Measurements from ENCODE around the gene PLK5.
"Not testable (repeated sequence)": the region's sequence is repeated elsewhere in the genome, so short reads cannot be mapped to it uniquely, and the experiment has no call there.

The PLK5 gene

GRCh38 chr19:1510807-1511206, 13.1 kb upstream of the PLK5 start:
- peaks cover 15% of the 10 kb centered on the region for H3K4me1 ChIP-seq (ENCODE audit: control insufficient read depth, insufficient read depth, low read length)
- H3K4me3 ChIP-seq (ENCODE audit: low read length in 2 of 2), result no peak overlapping the region
- peaks cover 30 to 53% of the 10 kb centered on the region in 2 donors for H3K27me3 ChIP-seq (ENCODE audit: control insufficient read depth in 1 of 2, insufficient read depth in 2 of 2, low read length in 2 of 2)
- peaks cover 0 to 5% of the 10 kb centered on the region in 2 donors for H3K9me3 ChIP-seq (ENCODE audit: control insufficient read depth in 2 of 2, low read length in 2 of 2)
- no peaks in the 10 kb centered on the region for H3K36me3 ChIP-seq (ENCODE audit: control insufficient read depth in 2 of 2, insufficient read depth in 2 of 2, low read length in 2 of 2)
- H3K9ac ChIP-seq (ENCODE audit: low read length in 2 of 2), result no peak overlapping the region
- H3K27ac ChIP-seq (ENCODE audit: low read length), result no peak overlapping the region

- no peak overlapping the region for H3K27ac ChIP-seq (ENCODE audit: low read length)
- H3K4me1 ChIP-seq (ENCODE audit: control insufficient read depth, insufficient read depth, low read length), result peaks cover 15% of the 10 kb centered on the region
- H3K9me3 ChIP-seq (ENCODE audit: control insufficient read depth in 2 of 2, low read length in 2 of 2), result peaks cover 0 to 5% of the 10 kb centered on the region in 2 donors
- H3K36me3 ChIP-seq (ENCODE audit: control insufficient read depth in 2 of 2, insufficient read depth in 2 of 2, low read length in 2 of 2), result no peaks in the 10 kb centered on the region
- H3K27me3 ChIP-seq (ENCODE audit: control insufficient read depth in 1 of 2, insufficient read depth in 2 of 2, low read length in 2 of 2), result peaks cover 27 to 49% of the 10 kb centered on the region in 2 donors
- H3K9ac ChIP-seq (ENCODE audit: low read length in 2 of 2), result no peak overlapping the region
- no peak overlapping the region for H3K4me3 ChIP-seq (ENCODE audit: low read length in 2 of 2)
Measured at GRCh38 chr19:1511318-1512317, 12.3 kb upstream of the PLK5 start.

DNA sequence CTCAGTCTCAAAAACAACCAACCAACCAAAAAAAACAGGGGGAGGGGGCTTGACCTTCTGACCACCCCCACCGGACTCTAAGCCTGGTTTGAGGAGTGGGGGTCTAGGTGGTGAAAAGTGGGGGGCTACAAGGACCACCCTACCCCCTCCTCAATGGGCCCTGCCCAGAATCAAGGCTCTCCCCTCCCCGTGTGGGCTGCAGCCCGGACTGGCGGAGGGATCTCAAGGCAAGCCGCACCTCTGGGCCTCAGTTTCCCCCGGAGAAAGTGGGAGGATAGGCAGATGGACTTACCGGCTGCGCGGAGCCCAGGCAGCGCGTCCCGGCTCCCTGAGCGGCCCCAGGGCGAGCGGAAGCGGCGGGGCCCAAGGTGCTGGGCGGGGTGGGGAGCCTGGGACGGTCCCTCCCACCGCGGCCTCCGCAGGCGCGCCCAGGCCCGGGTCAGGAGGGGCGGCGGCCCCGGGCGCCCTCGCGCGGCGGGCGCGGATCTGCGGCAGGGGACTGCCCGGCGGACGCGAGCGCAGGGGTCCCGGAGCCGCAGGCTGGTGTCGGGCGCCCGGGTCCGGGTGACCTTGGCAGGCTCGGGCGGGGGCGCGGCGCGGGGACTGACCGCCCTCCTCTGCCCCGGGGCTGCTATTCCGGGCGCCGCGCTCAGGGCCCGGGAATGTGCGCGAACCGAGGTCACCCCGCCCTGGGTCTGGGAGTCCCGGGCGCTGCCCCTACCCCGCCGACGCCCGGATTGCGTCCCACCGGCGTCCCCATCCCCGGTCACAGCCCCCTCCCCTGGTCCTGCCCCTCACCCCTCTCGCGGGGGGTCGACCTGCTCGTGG, 11.0 kb upstream of the PLK5 start, which contains the start of gene ADAMTSL5:
Gene ADAMTSL5, minus strand, starts transcription at position 349 of the 828 bp plus-strand sequence. CDS start 2,076 bp downstream, outside the sequence.
- Histone ChIP-seq H3K4me3 (ENCODE audit: low read length in 2 of 2) (peak within 1 kb of the TSS in 1 of 2 donors; percentile 59), H3K27ac (ENCODE audit: low read length) (no peak within 1 kb of the TSS), H3K9me3 (ENCODE audit: control insufficient read depth in 2 of 2, low read length in 2 of 2) (peaks cover 0 to 5% of the 10 kb centered on the region in 2 donors), H3K9ac (ENCODE audit: low read length in 2 of 2) (no peak within 1 kb of the TSS), H3K36me3 (ENCODE audit: control insufficient read depth in 2 of 2, insufficient read depth in 2 of 2, low read length in 2 of 2) (no peaks in the 10 kb centered on the region), H3K27me3 (ENCODE audit: control insufficient read depth in 1 of 2, insufficient read depth in 2 of 2, low read length in 2 of 2) (peaks cover 25 to 44% of the 10 kb centered on the region in 2 donors), H3K4me1 (ENCODE audit: control insufficient read depth, insufficient read depth, low read length) (peaks cover 7% of the 10 kb centered on the region)

DNA sequence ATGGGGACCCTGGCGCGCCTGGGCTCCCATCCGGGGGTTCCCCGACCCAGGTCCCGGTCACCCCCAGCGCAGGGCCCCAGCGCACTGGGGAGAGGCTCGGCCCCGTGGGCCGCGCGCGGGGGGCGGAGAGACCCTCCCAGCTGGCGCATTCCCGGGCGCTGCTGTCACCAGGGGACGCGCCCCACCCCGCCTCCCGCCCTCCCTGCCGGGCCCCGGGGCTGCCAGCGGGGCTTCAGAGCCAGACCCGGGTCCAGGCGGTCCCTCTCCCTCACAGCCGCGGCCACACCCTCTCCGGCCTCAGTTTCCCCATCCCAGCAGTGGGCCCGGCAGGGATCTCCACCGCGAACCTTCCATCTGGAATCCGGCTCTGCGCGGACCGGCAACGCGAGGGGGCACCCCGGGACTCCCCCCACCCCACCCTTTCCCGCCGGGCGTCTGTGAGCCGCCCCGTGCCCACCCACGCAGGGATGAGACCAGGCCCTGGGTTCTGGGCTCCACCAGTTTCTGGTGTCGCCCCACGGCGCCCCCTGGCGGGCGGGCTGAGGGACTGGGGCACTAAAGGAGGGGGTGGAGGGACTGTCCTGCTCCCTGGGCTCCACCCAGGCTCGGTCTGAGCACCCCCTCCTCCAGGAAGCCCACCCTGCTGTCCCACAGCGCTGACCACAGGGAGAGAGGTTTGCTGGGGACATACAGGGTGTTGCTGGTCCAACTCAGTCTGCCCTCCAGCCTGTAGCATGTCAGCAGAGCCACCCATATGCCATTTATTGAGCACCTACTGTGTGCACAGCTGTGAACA, 10.2 kb upstream of the PLK5 start:
- peaks cover 8% of the 10 kb centered on the region for H3K4me1 ChIP-seq (ENCODE audit: control insufficient read depth, insufficient read depth, low read length)
- H3K9me3 ChIP-seq (ENCODE audit: control insufficient read depth in 2 of 2, low read length in 2 of 2), result peaks cover 0 to 1% of the 10 kb centered on the region in 2 donors
- H3K36me3 ChIP-seq (ENCODE audit: control insufficient read depth in 2 of 2, insufficient read depth in 2 of 2, low read length in 2 of 2), result no peaks in the 10 kb centered on the region
- no peak overlapping the region for H3K27ac ChIP-seq (ENCODE audit: low read length)
- H3K4me3 ChIP-seq (ENCODE audit: low read length in 2 of 2), result peak overlapping the region in 1 of 2 donors; percentile 59
- H3K9ac ChIP-seq (ENCODE audit: low read length in 2 of 2), result no peak overlapping the region
- peaks cover 28 to 43% of the 10 kb centered on the region in 2 donors for H3K27me3 ChIP-seq (ENCODE audit: control insufficient read depth in 1 of 2, insufficient read depth in 2 of 2, low read length in 2 of 2)

- H3K4me3 ChIP-seq (ENCODE audit: low read length in 2 of 2), result no peak overlapping the region
- no peaks in the 10 kb centered on the region for H3K36me3 ChIP-seq (ENCODE audit: control insufficient read depth in 2 of 2, insufficient read depth in 2 of 2, low read length in 2 of 2)
- peaks cover 8% of the 10 kb centered on the region for H3K4me1 ChIP-seq (ENCODE audit: control insufficient read depth, insufficient read depth, low read length)
- H3K27me3 ChIP-seq (ENCODE audit: control insufficient read depth in 1 of 2, insufficient read depth in 2 of 2, low read length in 2 of 2), result peaks cover 28 to 43% of the 10 kb centered on the region in 2 donors
- no peak overlapping the region for H3K9ac ChIP-seq (ENCODE audit: low read length in 2 of 2)
- no peak overlapping the region for H3K27ac ChIP-seq (ENCODE audit: low read length)
- H3K9me3 ChIP-seq (ENCODE audit: control insufficient read depth in 2 of 2, low read length in 2 of 2), result no peaks in the 10 kb centered on the region
Measured at GRCh38 chr19:1514295-1514661, 9.6 kb upstream of the PLK5 start.

- Histone ChIP-seq H3K36me3 (ENCODE audit: control insufficient read depth in 2 of 2, insufficient read depth in 2 of 2, low read length in 2 of 2) (no peaks in the 10 kb centered on the region), H3K9ac (ENCODE audit: low read length in 2 of 2) (no peak overlapping the region), H3K4me1 (ENCODE audit: control insufficient read depth, insufficient read depth, low read length) (peaks cover 8% of the 10 kb centered on the region), H3K4me3 (ENCODE audit: low read length in 2 of 2) (no peak overlapping the region), H3K27ac (ENCODE audit: low read length) (no peak overlapping the region), H3K9me3 (ENCODE audit: control insufficient read depth in 2 of 2, low read length in 2 of 2) (no peaks in the 10 kb centered on the region), H3K27me3 (ENCODE audit: control insufficient read depth in 1 of 2, insufficient read depth in 2 of 2, low read length in 2 of 2) (peaks cover 23 to 40% of the 10 kb centered on the region in 2 donors)
Measured at GRCh38 chr19:1514986-1515721, 8.7 kb upstream of the PLK5 start.

- H3K9me3 ChIP-seq (ENCODE audit: control insufficient read depth in 2 of 2, low read length in 2 of 2), result no peaks in the 10 kb centered on the region
- no peak overlapping the region for H3K4me3 ChIP-seq (ENCODE audit: low read length in 2 of 2)
- no peak overlapping the region for H3K27ac ChIP-seq (ENCODE audit: low read length)
- no peak overlapping the region for H3K9ac ChIP-seq (ENCODE audit: low read length in 2 of 2)
- peaks cover 8% of the 10 kb centered on the region for H3K4me1 ChIP-seq (ENCODE audit: control insufficient read depth, insufficient read depth, low read length)
- H3K27me3 ChIP-seq (ENCODE audit: control insufficient read depth in 1 of 2, insufficient read depth in 2 of 2, low read length in 2 of 2), result peaks cover 22 to 28% of the 10 kb centered on the region in 2 donors
- H3K36me3 ChIP-seq (ENCODE audit: control insufficient read depth in 2 of 2, insufficient read depth in 2 of 2, low read length in 2 of 2), result no peaks in the 10 kb centered on the region
Measured at GRCh38 chr19:1516395-1516753, 7.5 kb upstream of the PLK5 start.

DNA sequence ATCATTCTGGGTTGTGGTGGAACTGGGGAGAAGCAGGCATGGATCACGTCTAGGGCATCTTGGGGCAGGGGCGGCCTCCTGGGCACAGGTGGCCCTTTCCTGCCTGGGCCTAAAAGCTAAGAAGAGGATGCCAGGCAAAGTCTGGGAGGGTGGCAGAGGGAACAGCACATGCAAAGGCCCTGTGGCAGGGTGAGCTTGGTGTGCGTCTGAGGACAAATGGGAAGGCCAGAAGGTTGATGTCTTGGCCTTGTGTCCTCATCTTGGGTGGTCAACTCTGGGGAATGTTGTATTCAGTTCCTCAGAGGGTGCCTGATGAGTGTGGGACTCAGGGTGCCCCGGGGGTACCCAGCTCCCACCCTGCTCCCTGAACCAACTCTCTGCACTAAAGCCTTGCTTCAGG, 5.4 kb upstream of the PLK5 start:
- no peak overlapping the region for H3K27ac ChIP-seq (ENCODE audit: low read length)
- H3K27me3 ChIP-seq (ENCODE audit: control insufficient read depth in 1 of 2, insufficient read depth in 2 of 2, low read length in 2 of 2), result peaks cover 16 to 21% of the 10 kb centered on the region in 2 donors
- H3K4me3 ChIP-seq (ENCODE audit: low read length in 2 of 2), result no peak overlapping the region
- H3K9me3 ChIP-seq (ENCODE audit: control insufficient read depth in 2 of 2, low read length in 2 of 2), result no peaks in the 10 kb centered on the region
- no peak overlapping the region for H3K9ac ChIP-seq (ENCODE audit: low read length in 2 of 2)
- H3K36me3 ChIP-seq (ENCODE audit: control insufficient read depth in 2 of 2, insufficient read depth in 2 of 2, low read length in 2 of 2), result no peaks in the 10 kb centered on the region
- peaks cover 5% of the 10 kb centered on the region for H3K4me1 ChIP-seq (ENCODE audit: control insufficient read depth, insufficient read depth, low read length)

GRCh38 chr19:1519802-1520201, 4.1 kb upstream of the PLK5 start:
- not testable (repeated sequence) for H3K27ac ChIP-seq (ENCODE audit: low read length); H3K9ac ChIP-seq (ENCODE audit: low read length in 2 of 2); H3K4me1 ChIP-seq (ENCODE audit: control insufficient read depth, insufficient read depth, low read length); H3K9me3 ChIP-seq (ENCODE audit: control insufficient read depth in 2 of 2, low read length in 2 of 2); H3K36me3 ChIP-seq (ENCODE audit: control insufficient read depth in 2 of 2, insufficient read depth in 2 of 2, low read length in 2 of 2); H3K4me3 ChIP-seq (ENCODE audit: low read length in 2 of 2)
- H3K27me3 ChIP-seq (ENCODE audit: control insufficient read depth in 1 of 2, insufficient read depth in 2 of 2, low read length in 2 of 2), result peaks cover 15 to 21% of the 10 kb centered on the region in 2 donors
